Measurements from ENCODE around the gene PDLIM5.
"Not testable (repeated sequence)": the region's sequence is repeated elsewhere in the genome, so short reads cannot be mapped to it uniquely, and the experiment has no call there.

Gene PDLIM5

DNA sequence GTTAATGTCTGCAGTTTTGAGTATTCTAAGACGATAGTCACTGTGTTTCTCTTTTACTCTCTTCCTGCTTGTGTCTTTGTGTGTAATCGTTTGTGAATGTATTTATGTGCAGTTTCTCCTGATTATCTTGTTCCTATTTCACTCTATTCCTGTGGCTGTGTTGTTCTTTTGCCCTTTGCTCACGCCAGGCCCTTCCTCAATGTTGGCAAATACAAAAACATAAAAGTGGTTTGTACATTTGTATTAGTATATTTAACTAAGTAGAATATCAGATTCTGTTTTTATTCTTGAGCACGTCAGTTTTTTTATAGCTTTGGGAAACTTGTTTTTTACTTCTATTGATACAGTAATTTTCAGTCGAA lies 198.4 kb downstream of the PDLIM5 start:
- no peak for DNase-seq (ENCODE audit: extremely low read depth, low read depth)
- TF ChIP-seq, protein P1, sequence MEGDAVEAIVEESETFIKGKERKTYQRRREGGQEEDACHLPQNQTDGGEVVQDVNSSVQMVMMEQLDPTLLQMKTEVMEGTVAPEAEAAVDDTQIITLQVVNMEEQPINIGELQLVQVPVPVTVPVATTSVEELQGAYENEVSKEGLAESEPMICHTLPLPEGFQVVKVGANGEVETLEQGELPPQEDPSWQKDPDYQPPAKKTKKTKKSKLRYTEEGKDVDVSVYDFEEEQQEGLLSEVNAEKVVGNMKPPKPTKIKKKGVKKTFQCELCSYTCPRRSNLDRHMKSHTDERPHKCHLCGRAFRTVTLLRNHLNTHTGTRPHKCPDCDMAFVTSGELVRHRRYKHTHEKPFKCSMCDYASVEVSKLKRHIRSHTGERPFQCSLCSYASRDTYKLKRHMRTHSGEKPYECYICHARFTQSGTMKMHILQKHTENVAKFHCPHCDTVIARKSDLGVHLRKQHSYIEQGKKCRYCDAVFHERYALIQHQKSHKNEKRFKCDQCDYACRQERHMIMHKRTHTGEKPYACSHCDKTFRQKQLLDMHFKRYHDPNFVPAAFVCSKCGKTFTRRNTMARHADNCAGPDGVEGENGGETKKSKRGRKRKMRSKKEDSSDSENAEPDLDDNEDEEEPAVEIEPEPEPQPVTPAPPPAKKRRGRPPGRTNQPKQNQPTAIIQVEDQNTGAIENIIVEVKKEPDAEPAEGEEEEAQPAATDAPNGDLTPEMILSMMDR (IDR thresholded peaks at IDR 0.05; ENCODE audit: low read depth, low read length), result no peak

DNA sequence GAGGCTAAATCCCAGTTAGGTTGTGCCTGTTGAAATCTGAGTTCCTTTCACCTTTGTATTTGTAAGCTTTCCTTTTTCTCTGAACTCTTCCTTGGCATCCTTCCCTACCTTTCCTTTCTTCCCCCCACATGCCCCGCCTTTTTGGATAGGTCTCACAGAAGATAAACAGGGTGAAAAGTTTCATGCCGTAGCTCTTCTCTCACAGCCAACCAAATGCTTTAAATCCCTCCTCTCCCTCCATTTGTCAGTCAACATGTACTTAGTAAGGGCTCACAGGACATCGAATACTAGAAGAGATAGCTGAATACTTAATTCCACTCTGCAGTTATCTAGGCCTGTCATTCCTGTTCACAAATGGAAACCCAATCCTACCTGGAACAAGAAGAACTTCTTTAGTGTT lies 198.9 kb downstream of the PDLIM5 start:
- TF ChIP-seq, protein P1 (IDR thresholded peaks at IDR 0.05; ENCODE audit: low read depth, low read length), result no peak
- no peak for DNase-seq (ENCODE audit: extremely low read depth, low read depth)

DNA sequence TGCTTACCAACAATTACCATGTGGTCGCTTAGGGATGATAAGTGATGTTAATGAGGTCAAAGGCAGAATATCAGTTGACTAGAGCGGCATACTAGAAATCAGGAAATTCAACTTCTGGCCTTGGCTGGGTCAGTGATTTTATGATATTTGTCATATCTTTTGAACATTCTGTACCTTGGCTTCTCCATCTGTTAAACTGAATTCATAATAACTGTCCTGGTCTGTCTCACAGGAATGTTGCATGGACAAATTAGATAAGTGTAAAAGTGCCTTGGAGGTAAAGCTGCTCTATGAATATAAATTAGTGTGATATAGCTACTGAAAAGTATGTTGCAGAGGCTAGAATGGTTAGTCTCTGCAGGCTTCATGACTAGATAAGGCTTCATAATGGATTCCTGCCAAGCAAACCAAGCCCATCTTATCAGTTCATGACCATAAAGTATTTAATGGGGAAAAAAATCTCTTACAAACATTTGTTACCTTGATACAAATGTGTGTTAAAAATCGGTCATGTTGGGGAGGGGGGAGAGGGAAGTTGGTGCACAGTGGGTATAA lies 201.4 kb downstream of the PDLIM5 start:
- DNase-seq (ENCODE audit: extremely low read depth, low read depth), result no peak
- TF ChIP-seq, protein P1 (IDR thresholded peaks at IDR 0.05; ENCODE audit: low read depth, low read length), result no peak

DNA sequence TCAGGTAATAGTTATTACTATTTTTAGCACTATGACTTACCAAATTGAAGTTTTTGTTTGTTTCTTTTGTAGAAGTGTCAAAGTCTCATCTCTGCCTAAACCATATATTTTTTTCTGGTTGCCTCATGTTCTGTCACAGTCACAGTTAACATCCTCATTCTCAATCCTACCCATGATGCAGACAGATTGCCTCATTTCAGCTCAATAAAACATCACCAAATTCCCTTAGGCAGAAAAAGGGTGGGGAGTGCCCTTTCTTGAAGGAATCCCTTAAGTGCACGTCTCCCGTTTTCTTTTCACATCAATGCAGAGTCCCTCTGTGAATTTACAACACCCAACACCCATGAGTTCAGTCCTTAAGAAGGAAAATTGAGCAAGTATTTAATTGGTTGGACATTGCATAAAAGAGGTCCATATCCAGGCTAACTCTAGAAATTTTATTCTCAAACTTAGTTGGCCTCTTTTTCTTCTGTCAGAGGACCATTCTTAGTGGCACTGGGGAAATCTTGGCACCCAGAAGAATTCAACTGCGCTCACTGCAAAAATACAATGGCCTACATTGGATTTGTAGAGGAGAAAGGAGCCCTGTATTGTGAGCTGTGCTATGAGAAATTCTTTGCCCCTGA lies 202.4 kb downstream of the PDLIM5 start:
- TF ChIP-seq, protein P1 (IDR thresholded peaks at IDR 0.05; ENCODE audit: low read depth, low read length), result no peak
- no peak for DNase-seq (ENCODE audit: extremely low read depth, low read depth)

DNA sequence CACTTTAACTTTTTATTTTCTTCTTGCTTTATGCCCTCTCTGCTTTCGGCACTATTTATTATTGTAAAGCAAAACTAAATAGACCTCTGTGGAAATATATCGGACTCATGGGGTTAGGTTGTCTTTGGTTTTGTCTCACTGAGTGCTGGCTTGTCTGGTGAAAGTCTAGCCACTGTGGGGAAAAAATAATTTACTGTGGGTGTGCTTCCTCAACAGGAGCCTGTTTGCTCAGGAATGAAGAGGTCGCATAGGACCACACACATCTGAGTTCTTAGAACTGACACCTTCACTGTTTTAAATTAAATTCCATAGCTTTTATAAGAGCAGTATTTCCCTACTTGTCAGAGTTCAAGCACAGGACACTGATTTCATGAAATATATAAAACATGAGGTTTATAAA lies 203.0 kb downstream of the PDLIM5 start:
- TF ChIP-seq, protein P1 (IDR thresholded peaks at IDR 0.05; ENCODE audit: low read depth, low read length), result no peak
- no peak for DNase-seq (ENCODE audit: extremely low read depth, low read depth)

DNA sequence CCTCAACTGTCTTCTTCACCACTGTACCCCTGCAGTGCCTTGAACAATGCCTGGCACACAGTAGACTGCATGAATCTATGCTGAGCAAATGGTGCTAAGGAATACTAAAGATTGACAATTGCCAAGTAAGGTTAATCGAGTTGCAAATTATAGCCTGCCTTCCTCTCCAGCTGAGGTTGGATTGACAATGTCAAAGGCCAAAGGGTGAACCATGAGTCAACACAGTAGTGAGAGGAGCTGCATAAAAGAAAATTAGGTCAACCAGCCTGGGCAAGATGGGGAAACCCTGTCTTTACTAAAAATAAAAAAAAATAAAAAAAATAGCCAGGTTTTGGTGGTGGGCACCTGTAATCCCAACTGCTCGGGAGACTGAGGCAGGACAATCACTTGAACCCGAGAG lies 208.9 kb downstream of the PDLIM5 start:
- TF ChIP-seq, protein P1 (IDR thresholded peaks at IDR 0.05; ENCODE audit: low read depth, low read length), result no peak
- DNase-seq (ENCODE audit: extremely low read depth, low read depth), result no peak

DNA sequence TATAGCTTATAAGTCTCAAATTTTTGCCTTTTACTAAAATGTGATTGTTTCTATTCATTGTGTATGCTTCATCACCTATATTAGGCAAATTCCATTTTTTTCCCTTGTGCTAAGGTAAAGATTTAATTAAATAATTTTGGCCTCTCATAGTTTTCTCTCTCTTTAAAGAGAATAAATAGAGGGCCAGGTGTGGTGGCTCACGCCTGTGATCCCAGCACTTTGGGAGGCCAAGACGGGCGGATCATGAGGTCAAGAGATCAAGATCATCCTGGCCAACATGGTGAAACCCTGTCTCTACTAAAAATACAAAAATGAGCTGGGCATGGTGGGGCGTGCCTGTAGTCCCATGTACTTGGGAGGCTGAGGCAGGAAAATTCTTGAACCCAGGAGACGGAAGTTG lies 213.3 kb downstream of the PDLIM5 start:
- not testable (repeated sequence) for DNase-seq (ENCODE audit: extremely low read depth, low read depth)

All from AG09319 (cell line).